Measurements from ENCODE around the gene KIF13A. TPM values are rescaled to one million over a fixed set of nuclear protein-coding genes. Genes with fewer than 3 reads are reported as not detected.

The KIF13A gene
- total and polyA plus RNA-seq, 9 of the 15 experiments (the other 6 are each of a cell fraction or from before 2014, with no cell fraction given) = 3.6 to 44.3 (median 29.7) TPM

DNA sequence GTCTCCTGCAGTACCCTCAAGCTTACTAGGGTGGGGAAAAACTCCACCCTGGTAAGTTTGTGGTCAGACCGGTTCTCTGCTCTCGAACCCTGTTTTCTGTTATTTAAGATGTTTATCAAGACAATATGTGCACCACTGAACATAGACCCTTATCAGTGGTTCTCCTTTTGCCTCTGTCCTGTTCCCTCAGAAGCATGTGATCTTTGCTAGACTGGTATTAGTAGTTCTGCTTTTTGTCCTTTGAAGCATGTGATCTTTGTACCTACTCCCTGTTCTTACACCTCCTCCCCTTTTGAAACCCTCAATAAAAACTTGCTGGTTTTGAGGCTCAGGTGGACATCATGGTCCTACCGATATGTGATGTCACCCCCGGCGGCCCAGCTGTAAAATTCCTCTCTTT is 180.0 kb downstream of the KIF13A start (continued):
- TF ChIP-seq, protein P1, sequence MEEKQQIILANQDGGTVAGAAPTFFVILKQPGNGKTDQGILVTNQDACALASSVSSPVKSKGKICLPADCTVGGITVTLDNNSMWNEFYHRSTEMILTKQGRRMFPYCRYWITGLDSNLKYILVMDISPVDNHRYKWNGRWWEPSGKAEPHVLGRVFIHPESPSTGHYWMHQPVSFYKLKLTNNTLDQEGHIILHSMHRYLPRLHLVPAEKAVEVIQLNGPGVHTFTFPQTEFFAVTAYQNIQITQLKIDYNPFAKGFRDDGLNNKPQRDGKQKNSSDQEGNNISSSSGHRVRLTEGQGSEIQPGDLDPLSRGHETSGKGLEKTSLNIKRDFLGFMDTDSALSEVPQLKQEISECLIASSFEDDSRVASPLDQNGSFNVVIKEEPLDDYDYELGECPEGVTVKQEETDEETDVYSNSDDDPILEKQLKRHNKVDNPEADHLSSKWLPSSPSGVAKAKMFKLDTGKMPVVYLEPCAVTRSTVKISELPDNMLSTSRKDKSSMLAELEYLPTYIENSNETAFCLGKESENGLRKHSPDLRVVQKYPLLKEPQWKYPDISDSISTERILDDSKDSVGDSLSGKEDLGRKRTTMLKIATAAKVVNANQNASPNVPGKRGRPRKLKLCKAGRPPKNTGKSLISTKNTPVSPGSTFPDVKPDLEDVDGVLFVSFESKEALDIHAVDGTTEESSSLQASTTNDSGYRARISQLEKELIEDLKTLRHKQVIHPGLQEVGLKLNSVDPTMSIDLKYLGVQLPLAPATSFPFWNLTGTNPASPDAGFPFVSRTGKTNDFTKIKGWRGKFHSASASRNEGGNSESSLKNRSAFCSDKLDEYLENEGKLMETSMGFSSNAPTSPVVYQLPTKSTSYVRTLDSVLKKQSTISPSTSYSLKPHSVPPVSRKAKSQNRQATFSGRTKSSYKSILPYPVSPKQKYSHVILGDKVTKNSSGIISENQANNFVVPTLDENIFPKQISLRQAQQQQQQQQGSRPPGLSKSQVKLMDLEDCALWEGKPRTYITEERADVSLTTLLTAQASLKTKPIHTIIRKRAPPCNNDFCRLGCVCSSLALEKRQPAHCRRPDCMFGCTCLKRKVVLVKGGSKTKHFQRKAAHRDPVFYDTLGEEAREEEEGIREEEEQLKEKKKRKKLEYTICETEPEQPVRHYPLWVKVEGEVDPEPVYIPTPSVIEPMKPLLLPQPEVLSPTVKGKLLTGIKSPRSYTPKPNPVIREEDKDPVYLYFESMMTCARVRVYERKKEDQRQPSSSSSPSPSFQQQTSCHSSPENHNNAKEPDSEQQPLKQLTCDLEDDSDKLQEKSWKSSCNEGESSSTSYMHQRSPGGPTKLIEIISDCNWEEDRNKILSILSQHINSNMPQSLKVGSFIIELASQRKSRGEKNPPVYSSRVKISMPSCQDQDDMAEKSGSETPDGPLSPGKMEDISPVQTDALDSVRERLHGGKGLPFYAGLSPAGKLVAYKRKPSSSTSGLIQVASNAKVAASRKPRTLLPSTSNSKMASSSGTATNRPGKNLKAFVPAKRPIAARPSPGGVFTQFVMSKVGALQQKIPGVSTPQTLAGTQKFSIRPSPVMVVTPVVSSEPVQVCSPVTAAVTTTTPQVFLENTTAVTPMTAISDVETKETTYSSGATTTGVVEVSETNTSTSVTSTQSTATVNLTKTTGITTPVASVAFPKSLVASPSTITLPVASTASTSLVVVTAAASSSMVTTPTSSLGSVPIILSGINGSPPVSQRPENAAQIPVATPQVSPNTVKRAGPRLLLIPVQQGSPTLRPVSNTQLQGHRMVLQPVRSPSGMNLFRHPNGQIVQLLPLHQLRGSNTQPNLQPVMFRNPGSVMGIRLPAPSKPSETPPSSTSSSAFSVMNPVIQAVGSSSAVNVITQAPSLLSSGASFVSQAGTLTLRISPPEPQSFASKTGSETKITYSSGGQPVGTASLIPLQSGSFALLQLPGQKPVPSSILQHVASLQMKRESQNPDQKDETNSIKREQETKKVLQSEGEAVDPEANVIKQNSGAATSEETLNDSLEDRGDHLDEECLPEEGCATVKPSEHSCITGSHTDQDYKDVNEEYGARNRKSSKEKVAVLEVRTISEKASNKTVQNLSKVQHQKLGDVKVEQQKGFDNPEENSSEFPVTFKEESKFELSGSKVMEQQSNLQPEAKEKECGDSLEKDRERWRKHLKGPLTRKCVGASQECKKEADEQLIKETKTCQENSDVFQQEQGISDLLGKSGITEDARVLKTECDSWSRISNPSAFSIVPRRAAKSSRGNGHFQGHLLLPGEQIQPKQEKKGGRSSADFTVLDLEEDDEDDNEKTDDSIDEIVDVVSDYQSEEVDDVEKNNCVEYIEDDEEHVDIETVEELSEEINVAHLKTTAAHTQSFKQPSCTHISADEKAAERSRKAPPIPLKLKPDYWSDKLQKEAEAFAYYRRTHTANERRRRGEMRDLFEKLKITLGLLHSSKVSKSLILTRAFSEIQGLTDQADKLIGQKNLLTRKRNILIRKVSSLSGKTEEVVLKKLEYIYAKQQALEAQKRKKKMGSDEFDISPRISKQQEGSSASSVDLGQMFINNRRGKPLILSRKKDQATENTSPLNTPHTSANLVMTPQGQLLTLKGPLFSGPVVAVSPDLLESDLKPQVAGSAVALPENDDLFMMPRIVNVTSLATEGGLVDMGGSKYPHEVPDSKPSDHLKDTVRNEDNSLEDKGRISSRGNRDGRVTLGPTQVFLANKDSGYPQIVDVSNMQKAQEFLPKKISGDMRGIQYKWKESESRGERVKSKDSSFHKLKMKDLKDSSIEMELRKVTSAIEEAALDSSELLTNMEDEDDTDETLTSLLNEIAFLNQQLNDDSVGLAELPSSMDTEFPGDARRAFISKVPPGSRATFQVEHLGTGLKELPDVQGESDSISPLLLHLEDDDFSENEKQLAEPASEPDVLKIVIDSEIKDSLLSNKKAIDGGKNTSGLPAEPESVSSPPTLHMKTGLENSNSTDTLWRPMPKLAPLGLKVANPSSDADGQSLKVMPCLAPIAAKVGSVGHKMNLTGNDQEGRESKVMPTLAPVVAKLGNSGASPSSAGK (IDR thresholded peaks at IDR 0.05) = peak; percentile 40; the same call in 1 of the 2 replicates
- TF ChIP-seq, protein P2, sequence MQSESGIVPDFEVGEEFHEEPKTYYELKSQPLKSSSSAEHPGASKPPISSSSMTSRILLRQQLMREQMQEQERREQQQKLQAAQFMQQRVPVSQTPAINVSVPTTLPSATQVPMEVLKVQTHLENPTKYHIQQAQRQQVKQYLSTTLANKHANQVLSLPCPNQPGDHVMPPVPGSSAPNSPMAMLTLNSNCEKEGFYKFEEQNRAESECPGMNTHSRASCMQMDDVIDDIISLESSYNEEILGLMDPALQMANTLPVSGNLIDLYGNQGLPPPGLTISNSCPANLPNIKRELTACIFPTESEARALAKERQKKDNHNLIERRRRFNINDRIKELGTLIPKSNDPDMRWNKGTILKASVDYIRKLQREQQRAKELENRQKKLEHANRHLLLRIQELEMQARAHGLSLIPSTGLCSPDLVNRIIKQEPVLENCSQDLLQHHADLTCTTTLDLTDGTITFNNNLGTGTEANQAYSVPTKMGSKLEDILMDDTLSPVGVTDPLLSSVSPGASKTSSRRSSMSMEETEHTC (IDR thresholded peaks at IDR 0.05) = 0 out of 2 replicates have a peak, but pooled peaks have one; percentile 58
- TF ChIP-seq SPI1 (IDR thresholded peaks at IDR 0.05; ENCODE audit: borderline replicate concordance, low read depth, low read length) (peak; percentile 27; the same call in 1 of the 2 replicates), TEAD1 (CRISPR knock-in tag; IDR thresholded peaks at IDR 0.05) (0 out of 4 replicates have a peak, but pooled peaks of 1 of the 2 experiments have one; percentile 13), BHLHE40 (IDR thresholded peaks at IDR 0.05; ENCODE audit: low read length) (peak; percentile 36; the same call in 1 of the 2 replicates), FOXK1 (CRISPR knock-in tag; IDR thresholded peaks at IDR 0.05; ENCODE audit: borderline replicate concordance) (0 out of 2 replicates have a peak, but pooled peaks have one; percentile 46)
- TF ChIP-seq, protein P3, sequence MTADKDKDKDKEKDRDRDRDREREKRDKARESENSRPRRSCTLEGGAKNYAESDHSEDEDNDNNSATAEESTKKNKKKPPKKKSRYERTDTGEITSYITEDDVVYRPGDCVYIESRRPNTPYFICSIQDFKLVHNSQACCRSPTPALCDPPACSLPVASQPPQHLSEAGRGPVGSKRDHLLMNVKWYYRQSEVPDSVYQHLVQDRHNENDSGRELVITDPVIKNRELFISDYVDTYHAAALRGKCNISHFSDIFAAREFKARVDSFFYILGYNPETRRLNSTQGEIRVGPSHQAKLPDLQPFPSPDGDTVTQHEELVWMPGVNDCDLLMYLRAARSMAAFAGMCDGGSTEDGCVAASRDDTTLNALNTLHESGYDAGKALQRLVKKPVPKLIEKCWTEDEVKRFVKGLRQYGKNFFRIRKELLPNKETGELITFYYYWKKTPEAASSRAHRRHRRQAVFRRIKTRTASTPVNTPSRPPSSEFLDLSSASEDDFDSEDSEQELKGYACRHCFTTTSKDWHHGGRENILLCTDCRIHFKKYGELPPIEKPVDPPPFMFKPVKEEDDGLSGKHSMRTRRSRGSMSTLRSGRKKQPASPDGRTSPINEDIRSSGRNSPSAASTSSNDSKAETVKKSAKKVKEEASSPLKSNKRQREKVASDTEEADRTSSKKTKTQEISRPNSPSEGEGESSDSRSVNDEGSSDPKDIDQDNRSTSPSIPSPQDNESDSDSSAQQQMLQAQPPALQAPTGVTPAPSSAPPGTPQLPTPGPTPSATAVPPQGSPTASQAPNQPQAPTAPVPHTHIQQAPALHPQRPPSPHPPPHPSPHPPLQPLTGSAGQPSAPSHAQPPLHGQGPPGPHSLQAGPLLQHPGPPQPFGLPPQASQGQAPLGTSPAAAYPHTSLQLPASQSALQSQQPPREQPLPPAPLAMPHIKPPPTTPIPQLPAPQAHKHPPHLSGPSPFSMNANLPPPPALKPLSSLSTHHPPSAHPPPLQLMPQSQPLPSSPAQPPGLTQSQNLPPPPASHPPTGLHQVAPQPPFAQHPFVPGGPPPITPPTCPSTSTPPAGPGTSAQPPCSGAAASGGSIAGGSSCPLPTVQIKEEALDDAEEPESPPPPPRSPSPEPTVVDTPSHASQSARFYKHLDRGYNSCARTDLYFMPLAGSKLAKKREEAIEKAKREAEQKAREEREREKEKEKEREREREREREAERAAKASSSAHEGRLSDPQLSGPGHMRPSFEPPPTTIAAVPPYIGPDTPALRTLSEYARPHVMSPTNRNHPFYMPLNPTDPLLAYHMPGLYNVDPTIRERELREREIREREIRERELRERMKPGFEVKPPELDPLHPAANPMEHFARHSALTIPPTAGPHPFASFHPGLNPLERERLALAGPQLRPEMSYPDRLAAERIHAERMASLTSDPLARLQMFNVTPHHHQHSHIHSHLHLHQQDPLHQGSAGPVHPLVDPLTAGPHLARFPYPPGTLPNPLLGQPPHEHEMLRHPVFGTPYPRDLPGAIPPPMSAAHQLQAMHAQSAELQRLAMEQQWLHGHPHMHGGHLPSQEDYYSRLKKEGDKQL (CRISPR knock-in tag; IDR thresholded peaks at IDR 0.05; ENCODE audit: borderline replicate concordance) = 0 out of 2 replicates have a peak, but pooled peaks have one; percentile 51
